Measurements from ENCODE around the gene ARHGEF16.

ARHGEF16 gene

DNA sequence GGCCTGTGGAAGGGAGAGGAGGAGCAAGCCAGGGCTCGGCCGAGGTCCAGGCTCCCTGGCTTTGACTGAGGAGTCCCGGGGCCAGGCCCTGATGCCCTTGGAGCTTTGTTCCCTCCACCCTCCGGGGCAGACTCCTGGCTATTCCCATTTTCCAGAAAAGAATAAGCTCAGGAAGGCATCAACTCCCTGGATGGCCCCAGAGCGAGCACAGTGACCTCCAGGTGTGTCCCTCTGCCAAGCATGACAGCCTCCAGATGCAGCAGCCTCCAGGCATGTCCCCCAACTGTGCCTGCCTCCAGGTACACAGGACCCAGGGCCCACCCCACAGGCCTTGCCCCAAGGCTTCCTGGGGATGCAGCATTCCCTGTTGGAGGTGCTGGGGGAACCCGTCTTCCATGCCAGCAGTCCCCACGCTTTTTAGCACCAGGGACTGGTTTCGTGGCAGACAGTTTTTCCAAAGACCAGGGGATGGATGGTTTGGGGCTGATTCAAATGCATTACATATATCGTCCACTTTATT lies 15.7 kb upstream of the ARHGEF16 start:
- DNase-seq (ENCODE audit: low spot score), result no peak

DNA sequence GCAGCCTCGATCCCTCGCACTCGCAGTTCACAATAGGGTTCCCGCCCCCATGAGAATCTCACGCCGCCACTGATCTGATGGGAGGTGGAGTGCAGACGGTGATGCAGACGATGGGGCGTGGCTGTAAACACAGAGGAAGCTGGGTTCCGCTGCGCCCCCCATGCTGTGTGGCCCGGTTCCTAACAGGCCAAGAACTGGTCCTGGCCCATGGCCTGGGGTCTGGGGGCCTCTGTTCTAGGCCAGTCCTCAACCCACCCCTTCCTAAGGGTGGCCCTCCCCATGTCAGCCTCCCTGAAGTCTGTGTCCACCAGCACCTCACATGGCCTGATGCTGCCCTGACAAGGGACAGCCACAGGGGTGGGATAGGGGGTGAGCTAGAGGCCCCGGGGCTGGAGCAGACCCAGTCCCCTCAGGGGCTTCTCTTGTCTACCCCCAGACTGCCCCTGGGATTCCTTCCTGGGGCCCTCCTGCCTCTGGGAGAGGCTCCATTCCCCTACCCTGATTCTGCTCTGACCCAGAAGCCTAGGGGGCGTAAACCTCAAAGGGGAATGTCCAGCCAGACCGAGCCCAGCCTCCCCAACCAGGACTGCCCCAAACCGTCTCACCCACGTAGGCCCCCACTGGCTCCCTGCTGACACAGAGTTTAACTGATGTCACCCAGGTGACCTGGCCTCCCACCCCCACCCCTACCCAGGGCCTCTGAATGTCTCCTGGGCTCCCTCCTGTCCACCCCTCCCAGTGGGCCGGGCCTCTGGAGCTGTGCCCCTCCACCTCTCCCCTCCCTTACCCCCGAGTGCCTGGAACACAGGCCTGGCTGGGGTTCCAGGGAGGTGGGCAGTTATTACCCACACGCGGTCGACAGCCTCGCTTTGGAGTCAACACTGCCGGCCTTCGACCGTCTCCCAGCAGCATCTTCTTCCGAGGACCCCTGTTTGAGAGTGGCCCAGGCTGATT lies 14.8 kb upstream of the ARHGEF16 start:
- DNase-seq (ENCODE audit: low spot score), result no peak

DNA sequence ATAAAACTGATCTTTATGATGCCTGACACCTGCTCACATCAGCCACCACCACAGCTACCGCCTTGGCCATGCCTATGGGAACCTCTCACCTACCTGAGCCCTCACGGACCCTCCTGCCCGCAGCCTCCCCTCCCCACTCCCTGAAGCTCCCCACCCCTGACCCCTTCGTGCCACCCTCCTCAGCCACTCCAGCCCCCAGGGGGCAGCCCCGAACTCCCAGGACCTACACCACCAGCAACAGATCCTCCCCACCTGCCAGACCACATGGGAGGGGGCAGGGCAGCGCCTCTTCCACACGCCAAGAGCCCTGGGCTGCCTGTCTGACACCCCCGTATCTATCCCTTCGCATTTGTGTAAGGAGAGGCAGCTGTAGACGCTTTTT lies 14.2 kb upstream of the ARHGEF16 start:
- no peak for DNase-seq (ENCODE audit: low spot score)

DNA sequence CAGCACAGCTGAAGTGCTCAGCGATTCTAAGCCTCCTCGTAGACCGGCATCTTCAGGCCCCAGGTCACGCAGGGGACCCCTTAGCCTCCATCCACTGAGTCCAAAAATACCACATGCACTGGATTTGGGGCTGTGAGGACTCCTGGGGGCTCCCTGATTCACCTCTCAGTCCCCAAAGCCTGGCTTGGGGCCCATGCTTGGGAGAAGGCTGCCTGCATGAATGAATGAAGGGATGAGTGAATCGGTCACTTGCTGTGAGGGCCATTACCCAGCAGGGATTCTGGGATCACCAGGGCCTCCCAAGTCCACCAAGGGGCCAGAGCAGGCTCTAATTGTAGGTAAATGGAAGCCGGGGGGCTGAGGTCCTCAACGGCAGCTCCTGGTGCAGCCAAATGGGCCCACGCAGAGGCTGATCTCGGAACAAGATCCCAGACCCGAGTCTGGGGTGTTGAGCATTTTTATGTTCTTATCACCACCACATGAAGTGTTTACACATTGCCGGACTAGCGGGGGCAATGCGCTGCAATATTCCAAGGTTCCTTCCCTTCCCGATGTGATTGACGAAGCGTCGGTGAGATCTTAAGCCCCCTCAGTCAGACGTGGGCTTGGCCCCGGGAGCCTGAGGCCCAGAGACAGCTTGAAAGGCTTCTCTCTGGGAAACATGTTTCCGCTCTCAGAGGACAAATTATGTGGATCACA lies 13.6 kb upstream of the ARHGEF16 start:
- DNase-seq (ENCODE audit: low spot score), result no peak

DNA sequence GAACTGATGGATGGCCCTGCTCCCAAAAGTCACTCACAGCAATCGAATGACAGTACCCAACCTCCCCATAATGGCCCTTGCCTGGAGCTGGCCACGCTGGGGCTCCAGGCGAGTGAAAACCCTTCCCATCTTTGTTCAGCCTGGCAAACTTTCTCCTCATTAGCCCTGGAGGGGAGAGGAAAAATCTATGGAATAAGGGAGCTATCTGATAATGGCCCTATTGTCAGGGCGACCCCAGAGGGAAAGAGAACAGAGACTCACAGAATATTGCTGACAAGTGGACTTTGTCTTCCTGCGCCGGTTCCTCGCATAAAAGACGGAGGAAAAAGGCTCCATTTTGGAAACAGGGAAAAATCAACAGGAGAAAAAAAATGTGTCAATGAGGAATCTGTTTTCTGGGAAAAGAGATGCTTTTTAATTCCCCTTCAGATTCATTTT lies 13.0 kb upstream of the ARHGEF16 start:
- peak; percentile 97 for DNase-seq (ENCODE audit: low spot score)

DNA sequence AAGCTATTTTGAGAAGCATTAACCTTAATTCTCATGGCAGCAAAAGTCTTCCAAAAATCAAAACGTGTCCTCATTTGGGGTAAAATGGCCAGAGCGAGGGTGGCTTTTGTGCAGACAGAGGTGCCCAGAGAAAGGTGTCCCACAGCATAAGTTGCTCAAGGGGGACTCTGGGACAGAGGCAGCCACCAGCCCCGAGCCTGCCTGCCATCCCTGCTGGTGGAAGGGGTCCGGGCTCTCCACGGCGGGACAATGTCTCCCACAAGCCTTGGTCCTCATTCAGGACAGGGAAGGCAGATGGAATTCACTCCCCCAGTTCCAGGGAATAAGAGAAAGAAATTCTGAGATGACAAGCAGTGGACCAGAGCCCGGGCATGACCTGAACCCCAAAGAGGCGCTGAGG lies 12.6 kb upstream of the ARHGEF16 start:
- no peak for DNase-seq (ENCODE audit: low spot score)

DNA sequence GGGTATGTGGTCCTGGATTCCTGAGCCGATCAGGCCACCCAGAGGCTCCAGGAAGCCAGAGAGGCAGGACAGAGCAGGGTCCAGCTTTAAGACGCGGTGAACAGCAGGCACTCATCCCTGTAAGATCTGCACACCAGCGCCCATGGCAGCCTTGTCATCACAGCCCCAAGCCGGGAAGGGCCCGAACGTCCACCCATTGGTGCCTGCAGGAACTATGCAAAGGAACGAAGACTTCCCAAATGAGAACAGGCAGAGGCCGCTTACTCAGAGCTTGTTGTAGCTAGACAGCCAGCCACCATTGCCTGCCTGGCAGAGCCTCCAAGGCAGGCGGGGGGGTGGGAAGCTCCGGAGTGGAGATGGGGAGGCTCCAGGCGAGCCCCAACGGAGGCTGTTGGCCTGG lies 12.1 kb upstream of the ARHGEF16 start:
- no peak for DNase-seq (ENCODE audit: low spot score)

DNA sequence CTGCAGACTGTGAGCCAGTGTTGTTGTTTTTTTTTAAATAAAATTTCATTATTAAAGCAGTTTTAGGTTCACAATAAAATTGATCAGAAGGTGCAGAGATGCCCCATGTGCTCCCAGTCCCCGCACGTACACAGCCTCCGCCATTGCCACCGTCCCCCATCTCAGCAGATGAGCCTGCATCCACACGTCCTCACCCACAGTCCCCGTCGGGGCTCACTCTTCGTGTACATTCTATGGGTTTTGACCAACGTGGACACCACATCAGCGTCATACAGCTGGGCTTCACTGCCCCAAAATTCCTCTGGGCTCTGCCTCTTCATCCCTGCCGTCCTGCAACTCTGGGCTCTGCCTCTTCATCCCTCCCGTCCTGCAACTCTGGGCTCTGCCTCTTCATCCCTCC lies 11.6 kb upstream of the ARHGEF16 start:
- no peak for DNase-seq (ENCODE audit: low spot score)

DNA sequence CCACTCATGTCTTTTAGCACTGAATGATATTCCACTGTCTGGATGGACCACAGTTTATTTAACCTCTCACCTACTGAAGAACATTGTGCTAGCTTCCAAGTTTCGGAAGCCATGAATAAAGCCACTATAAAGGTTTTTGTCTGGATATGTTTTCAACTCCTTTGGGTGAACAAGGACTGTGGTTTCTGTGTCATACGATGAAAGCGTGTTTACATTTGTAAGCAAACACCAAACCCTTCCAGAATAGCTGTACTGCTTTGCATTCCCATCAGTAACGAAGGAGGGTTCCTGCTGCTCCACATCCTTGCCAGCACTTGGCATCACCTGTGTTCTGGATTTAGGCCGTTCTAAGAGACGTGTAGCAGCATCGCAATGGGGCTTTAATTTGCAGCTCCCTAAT lies 10.7 kb upstream of the ARHGEF16 start:
- DNase-seq (ENCODE audit: low spot score), result no peak

DNA sequence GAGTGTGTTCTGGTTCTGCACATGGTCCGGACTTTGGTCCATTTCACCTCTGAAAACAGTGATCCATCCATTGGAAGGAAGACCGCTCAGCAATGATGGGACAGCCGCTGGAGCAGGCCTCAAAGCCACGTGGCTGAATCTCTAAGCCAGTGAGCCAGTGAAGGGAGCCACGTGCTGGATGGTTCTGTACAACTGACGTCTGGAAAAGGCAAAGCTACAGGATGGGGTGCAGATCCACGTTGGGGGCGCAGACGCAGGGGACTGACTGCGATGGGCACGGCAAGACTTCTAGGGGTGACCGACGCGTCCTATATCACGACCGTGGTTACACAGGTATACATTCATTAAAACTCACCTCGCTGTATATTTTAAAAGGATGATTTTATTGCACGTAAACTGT lies 10.2 kb upstream of the ARHGEF16 start:
- no peak for DNase-seq (ENCODE audit: low spot score)

DNA sequence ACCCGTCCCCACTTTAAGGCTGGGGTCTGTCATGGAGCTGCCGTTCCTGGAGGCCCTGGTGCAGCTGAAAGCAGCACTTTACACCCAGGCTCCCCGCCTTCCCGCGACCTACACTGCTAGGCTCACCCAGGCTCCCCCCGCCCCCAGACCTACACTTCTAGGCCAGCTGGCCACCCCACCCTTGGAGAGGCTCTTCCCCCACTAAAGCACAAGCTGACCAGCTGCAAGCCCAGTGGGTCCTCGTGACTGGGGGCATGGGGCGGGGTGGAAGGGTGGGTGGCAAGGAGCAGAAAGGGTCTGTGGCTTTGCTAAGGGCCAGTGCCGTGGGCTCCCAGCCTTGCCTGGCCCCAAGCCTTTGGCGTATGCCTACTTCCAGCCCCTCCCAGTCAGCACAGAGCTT lies 9.7 kb upstream of the ARHGEF16 start:
- DNase-seq (ENCODE audit: low spot score), result no peak

DNA sequence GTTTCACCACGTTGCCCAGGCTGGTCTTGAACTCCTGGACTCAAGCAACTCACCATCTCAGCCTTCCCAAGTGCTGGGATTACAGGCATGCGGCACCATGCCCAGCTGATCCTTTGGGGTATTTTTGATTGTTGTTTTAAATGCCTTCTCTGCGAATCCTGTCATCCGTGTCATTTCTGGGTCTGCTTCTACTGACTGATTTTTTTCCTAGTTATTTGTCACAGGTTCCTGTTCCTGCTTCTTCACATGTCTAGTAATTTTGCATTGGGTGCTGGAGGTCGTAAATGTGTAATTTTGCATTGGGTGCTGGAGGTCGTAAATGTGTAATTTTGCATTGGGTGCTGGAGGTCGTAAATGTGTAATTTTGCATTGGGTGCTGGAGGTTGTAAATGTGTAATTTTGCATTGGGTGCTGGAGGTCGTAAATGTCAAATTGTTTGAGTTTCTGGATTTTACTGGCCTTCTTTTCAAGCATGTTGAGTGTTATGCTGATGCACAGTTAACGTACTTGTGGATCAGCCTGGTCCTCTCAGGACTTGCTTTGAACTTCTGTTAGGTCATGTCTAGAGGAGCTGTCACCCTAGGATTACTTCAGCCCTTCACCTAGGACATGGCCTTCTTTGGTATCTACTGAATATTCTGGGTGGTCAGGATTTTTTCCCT lies 4.1 kb upstream of the ARHGEF16 start:
- no peak for DNase-seq (ENCODE audit: low spot score)

DNA sequence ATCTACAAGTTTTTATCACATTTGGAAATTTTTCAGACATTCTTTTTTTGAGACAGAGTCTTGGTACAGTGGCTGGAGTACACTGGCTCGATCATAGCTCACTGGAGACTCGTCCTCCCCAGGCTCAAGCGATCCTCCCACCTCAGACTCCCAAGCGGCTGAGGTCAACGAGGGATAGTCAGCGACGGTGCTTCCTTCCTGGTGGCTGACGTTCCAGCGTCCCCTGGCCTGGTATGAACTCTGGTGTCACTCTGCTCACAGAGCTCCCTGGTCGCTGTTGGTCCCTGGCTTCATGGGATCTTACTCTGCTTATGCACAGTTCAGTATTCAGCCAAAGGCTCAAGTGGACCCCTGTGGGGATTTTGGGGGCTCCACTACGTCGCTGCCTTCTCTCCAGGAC lies 3.5 kb upstream of the ARHGEF16 start:
- no peak for DNase-seq (ENCODE audit: low spot score)

DNA sequence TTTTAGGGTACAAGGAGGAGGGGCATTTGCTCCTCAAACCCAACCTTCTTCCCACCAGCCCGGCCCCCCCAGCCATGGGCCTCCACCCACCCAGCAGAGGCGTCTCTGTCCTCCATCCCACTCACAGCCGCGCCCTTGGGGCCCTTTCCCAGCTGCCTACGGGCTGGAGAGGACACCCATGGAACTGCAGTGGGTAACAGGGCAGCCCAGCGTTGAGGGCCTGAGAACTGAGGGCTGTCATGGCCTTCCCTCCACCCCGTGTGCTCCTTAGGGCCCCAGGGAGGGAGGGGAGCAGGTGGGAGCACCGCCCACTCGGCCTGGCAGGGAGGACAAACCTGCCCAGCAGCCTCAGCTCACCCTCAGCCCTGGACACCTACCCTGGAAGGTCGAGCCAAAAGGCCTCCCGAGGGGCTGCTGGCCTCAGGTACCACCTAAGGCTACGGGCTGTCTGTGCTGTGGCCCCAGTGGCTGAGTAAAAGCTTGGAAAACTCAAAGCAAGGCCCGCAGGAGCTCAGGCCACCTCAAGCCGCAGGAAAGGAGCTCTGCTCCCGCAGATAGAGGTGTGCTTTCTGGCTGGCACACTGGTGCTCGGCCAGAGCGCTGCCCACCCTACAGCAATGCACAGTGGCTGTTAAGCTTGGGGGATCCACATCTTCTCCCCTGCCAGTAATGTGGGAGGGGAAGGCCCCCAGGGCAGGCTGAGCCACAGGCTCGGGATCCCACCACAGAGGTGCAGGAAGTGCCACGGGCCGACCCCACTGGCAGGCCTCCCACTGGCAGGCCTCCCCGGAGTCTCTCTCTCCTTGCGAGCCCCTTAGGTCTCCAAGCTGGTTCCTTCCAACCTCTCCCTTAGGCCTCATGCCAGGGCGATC lies 2.2 kb upstream of the ARHGEF16 start:
- no peak for DNase-seq (ENCODE audit: low spot score)

DNA sequence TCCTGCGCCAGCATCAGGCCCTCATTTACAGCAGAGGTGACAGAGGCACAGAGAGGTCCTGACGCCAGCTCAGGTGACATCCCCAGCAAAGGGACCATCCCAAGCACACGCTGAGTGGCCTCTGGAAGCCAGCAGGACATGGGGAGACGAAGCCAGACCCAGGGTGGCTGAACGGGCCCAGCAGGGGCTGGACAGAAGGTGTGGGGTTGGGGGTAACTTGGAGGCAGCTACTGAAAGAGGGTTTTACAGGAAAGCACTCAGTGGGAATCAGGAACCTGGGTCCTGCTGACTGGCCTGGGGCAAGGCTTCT lies 1.6 kb upstream of the ARHGEF16 start:
- DNase-seq (ENCODE audit: low spot score), result no peak

DNA sequence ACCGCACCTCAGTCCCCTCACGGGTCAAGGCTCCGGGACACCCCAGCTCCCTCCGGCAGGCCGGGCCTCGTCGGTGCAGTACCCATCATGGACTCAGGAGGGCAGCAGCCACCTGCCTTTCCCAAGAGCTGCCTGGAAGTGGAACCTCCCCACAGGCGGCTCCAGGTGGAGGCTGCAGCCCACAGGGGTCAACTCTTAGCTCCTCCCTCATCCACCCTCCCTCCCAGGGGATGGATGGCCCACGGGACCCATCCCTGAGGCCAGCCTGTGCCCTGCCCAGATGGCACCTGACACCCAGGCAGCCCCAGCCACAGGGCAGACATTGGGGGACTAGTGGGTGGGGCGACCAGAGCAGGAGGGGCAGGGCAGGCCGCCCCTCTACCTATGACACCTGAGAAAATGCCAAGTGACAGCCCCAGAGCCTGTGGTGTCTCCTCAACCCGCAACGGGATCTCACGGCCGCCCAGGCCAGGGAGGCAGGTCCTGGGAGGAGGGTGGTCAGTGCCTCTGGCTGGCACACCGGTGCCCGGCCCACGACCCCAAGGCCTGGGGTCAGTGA lies 1.2 kb upstream of the ARHGEF16 start:
- peak; percentile 63 for DNase-seq (ENCODE audit: low spot score)

DNA sequence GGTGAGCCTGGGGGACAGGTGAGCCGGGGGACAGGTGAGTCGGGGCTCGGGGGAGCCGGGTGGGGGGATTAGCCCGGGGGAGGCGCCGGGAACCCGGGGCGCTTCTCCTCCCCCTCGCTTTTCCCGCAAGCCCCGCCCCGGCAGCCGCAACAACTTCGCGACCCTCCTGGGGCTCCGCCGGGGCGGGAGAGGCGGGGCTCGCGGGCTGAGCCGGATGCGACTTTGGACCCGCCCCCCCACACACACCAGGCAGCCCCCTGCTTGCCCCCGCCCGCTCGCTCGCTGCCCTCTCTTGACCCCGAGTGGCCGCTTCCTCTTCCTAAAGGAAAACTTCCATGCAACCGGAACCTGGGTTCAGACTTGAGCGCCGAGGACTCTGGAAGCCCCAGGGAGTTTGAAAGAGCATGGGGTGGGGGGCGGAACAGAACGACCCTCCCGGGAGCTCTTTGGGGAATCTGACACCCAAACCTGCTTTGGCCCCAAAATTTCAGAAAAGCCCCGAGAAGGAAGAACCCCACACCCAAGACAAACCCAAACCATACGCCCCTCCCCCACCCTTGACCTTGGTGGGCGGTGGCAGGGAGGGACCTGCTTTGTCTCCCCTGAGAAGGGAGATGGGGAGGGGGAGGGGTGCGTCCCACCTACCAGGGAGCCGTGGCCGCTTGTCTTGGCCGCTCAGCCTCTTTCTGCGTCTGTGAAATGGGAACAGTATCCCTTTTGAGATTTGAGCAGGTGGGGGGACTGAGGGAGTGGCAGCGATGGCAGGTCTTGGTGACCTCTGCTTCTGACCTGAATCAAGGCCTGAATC lies 550 bp downstream of the ARHGEF16 start:
- DNase-seq (ENCODE audit: low spot score), result no peak

DNA sequence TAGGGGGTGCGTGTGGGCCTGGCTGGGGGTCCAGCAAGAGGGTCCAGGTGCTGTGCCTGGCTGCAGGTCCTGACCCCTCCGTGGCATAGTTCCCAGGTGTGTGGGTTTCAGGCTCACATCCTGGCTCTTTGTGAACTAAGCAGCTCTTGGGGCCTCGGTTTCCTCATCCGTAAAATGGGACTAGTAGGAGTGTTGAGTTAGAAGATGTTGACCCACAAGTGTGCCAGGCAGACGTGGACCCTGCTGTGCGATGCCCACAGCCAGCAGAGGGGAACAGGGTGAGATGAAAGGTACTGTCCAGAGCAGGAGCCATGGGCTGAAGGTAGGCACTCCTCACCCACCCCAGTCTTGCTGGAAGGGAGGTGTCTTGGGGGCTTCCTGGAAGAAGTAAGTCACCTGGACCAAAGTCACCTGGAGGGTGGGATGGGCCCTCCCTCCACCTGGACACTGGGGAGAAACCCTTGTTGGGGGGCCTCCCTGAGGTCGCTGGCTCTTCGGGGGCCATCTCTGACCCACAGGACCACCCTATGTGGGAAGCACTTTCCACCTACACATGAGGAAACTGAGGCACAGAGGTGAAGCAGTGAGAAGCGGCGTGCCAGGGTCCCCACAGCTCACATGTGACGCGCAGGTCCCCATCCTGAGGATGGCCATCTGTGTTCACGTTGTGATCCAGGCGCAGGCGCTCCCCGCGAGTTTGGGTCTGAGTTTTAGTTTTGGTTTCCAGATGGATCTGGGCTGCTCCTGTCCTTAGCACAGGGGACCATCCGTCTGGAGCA lies 1.4 kb downstream of the ARHGEF16 start:
- DNase-seq (ENCODE audit: low spot score), result no peak

DNA sequence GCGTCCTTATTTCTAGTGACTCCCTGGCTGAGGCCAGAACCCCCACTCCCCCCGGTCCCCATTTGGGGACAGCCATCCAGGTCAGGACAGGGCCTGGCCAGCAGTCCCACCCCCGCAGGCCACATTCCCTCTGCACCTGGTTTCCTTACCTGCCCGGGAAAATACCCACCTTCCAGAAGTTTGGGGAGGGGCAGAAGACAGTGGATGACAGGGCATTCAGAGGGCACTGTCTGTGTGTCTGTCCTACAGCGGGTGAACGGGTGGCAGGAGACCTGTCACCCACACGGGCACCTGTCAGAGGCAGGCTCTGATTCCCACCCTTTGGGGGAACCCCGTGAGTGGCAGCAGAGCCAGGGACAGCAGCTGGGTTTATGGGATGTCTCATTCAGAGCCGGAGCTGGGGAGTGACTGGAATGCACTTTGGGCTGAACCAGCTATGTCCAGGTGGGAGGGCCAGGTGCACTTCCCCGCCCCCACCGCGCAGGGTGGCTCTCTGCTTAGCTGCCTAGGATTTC lies 2.0 kb downstream of the ARHGEF16 start:
- no peak for DNase-seq (ENCODE audit: low spot score)
